H1 (cell line): Measurements from ENCODE around the gene ERI2. TPM values are rescaled to one million over a fixed set of nuclear protein-coding genes. Genes with fewer than 3 reads are reported as not detected.
"Not testable (repeated sequence)": the region's sequence is repeated elsewhere in the genome, so short reads cannot be mapped to it uniquely, and the experiment has no call there.

Experiments used
- CTCF ChIA-PET: fragments of 300-600 bp; sonication (Branson Sonifier 250); formaldehyde crosslinking; loops from one replicate; lab custom pipeline; 2021; ENCODE audit not compliant: partially characterized antibody; lab: Charles Lee
- POLR2A ChIA-PET: fragments of 300-600 bp; sonication (Branson Sonifier 250); formaldehyde crosslinking; loops from one replicate; lab custom pipeline; 2021; ENCODE audit warnings: inconsistent platforms; ENCODE audit not compliant: partially characterized antibody; lab: Charles Lee
- DNase-seq, 2 experiments: peaks; one replicate each; pipeline versions ENCODE4 v3.0.0 to v3.0.0-alpha.2; 2010 to 2022; ENCODE audit warnings: low spot score in 2 of 2, low read depth in 1 of 2, mixed read lengths in 1 of 2
- FAIRE-seq: peaks from 2 replicates; lab custom pipeline; 2011; peaks lifted over from hg19 to GRCh38; lab: Jason Lieb, UNC
- H2AFZ ChIP-seq: 2 replicates; pipeline ENCODE4 v1.8.1; 2012; ENCODE audit warnings: low read length, inconsistent platforms
- H2AK5ac ChIP-seq: 2 replicates; pipeline ENCODE4 v1.6.1; 2013; ENCODE audit warnings: low read depth, low read length
- H2BK120ac ChIP-seq: replicated peaks from 2 replicates; pipeline ENCODE3; 2013; ENCODE audit warnings: low read depth, low read length, inconsistent platforms
- H2BK12ac ChIP-seq: 2 replicates; pipeline ENCODE4 v1.6.1; 2013; ENCODE audit warnings: low read depth, low read length
- H2BK15ac ChIP-seq: 2 replicates; pipeline ENCODE4 v1.6.1; 2013; ENCODE audit warnings: low read length
- H2BK20ac ChIP-seq: 2 replicates; pipeline ENCODE4 v1.6.1; 2013; ENCODE audit warnings: low read length
- H2BK5ac ChIP-seq: 2 replicates; pipeline ENCODE4 v1.6.1; 2013; ENCODE audit warnings: low read depth, low read length
- H3K14ac ChIP-seq: 2 replicates; pipeline ENCODE4 v1.6.1; 2013; ENCODE audit warnings: inconsistent platforms; ENCODE audit not compliant: insufficient read length
- H3K18ac ChIP-seq: 2 replicates; pipeline ENCODE4 v1.6.1; 2013; ENCODE audit warnings: low read length; ENCODE audit errors: extremely low read depth
- H3K23ac ChIP-seq: 2 replicates; pipeline ENCODE4 v1.6.1; 2013; ENCODE audit warnings: inconsistent platforms; ENCODE audit not compliant: insufficient read length
- H3K23me2 ChIP-seq: 2 replicates; pipeline ENCODE4 v1.6.1; 2013; ENCODE audit warnings: low read depth, low read length
- H3K27ac ChIP-seq: 2 replicates; pipeline ENCODE4 v1.6.1; 2011; ENCODE audit warnings: low read depth, low read length, inconsistent platforms
- H3K27me3 ChIP-seq, 4 experiments: replicated peaks in 1 of 4; 1 replicate in 1 of 4; 2 replicates in 3 of 4; pipeline versions ENCODE4 v1.6.1 to v1.8.1; 2011 to 2013; ENCODE audit warnings: low read length in 3 of 4, mild to moderate bottlenecking in 3 of 4, inconsistent platforms in 2 of 4, mixed read lengths in 2 of 4, moderate library complexity in 1 of 4; ENCODE audit not compliant: control insufficient read depth in 3 of 4, insufficient read depth in 3 of 4; ENCODE audit errors: extremely low read depth in 1 of 4
- H3K36me3 ChIP-seq, 4 experiments: 2 replicates each; pipeline versions ENCODE4 v1.6.1 to v1.8.1; 2011 to 2013; ENCODE audit warnings: mild to moderate bottlenecking in 4 of 4, low read length in 3 of 4, moderate library complexity in 2 of 4, control low read depth in 1 of 4, inconsistent platforms in 1 of 4; ENCODE audit not compliant: insufficient read depth in 4 of 4, control insufficient read depth in 2 of 4
- H3K4ac ChIP-seq: replicated peaks from 2 replicates; pipeline ENCODE3; 2013; ENCODE audit warnings: low read length, low read depth, mixed read lengths, inconsistent platforms; ENCODE audit not compliant: insufficient read length
- H3K4me1 ChIP-seq, 4 experiments: replicated peaks in 1 of 4; 1 replicate in 1 of 4; 2 replicates in 3 of 4; pipeline versions ENCODE4 v1.6.1 to v1.8.1; 2011 to 2013; ENCODE audit warnings: low read length in 3 of 4, inconsistent platforms in 2 of 4, mixed read lengths in 1 of 4; ENCODE audit not compliant: insufficient read depth in 4 of 4, control insufficient read depth in 3 of 4
- H3K4me2 ChIP-seq, 2 experiments: 2 replicates each; pipeline versions ENCODE4 v1.6.1 to v1.8.1; 2011 to 2013; ENCODE audit warnings: low read depth in 2 of 2, low read length in 2 of 2, control low read depth in 1 of 2, inconsistent platforms in 1 of 2, mild to moderate bottlenecking in 1 of 2; ENCODE audit not compliant: insufficient read depth in 1 of 2
- H3K4me3 ChIP-seq, 4 experiments: fragments of 200-600, 300-600 bp in 1 of 4; sonication (generic), shearing (Covaris generic), sonication (Bioruptor Twin) in 1 of 4; 2 replicates each; pipeline versions ENCODE4 v1.5.1 to v1.8.1; 2011 to 2016; ENCODE audit warnings: low read length in 4 of 4, low read depth in 3 of 4, control low read depth in 2 of 4, inconsistent platforms in 2 of 4, mild to moderate bottlenecking in 2 of 4, mixed read lengths in 1 of 4, moderate library complexity in 1 of 4; ENCODE audit not compliant: insufficient read depth in 2 of 4; ENCODE audit errors: extremely low read depth in 1 of 4
- H3K56ac ChIP-seq: replicated peaks from 2 replicates; pipeline ENCODE3; 2013; ENCODE audit warnings: low read depth, mild to moderate bottlenecking, mixed read lengths, low read length, inconsistent platforms; ENCODE audit not compliant: insufficient read length
- H3K79me1 ChIP-seq: 2 replicates; pipeline ENCODE4 v1.6.1; 2013; ENCODE audit warnings: low read depth, low read length, control low read depth
- H3K79me2 ChIP-seq, 2 experiments: 2 replicates each; pipeline versions ENCODE4 v1.6.1 to v1.8.1; 2012 to 2013; ENCODE audit warnings: low read length in 2 of 2, mild to moderate bottlenecking in 2 of 2, inconsistent platforms in 1 of 2; ENCODE audit not compliant: insufficient read depth in 2 of 2, control insufficient read depth in 1 of 2
- H3K9ac ChIP-seq, 4 experiments: replicated peaks in 1 of 4; 1 replicate in 1 of 4; 2 replicates in 3 of 4; pipeline versions ENCODE4 v1.6.1 to v1.8.1; 2011 to 2013; ENCODE audit warnings: low read depth in 3 of 4, low read length in 3 of 4, control low read depth in 2 of 4, mild to moderate bottlenecking in 2 of 4, moderate library complexity in 2 of 4, inconsistent platforms in 1 of 4; ENCODE audit errors: extremely low read depth in 1 of 4
- H3K9me3 ChIP-seq, 2 experiments: 2 replicates each; pipeline versions ENCODE4 v1.6.1 to v1.8.1; 2012 to 2013; ENCODE audit warnings: mild to moderate bottlenecking in 2 of 2, moderate library complexity in 2 of 2, control low read depth in 1 of 2, inconsistent platforms in 1 of 2, low read depth in 1 of 2, low read length in 1 of 2, mixed read lengths in 1 of 2; ENCODE audit not compliant: insufficient read depth in 2 of 2
- H4K20me1 ChIP-seq, 2 experiments: replicated peaks in 1 of 2; 2 replicates each; pipeline versions ENCODE3 to v1.8.1; 2011 to 2013; ENCODE audit warnings: inconsistent platforms in 2 of 2, low read length in 2 of 2, mild to moderate bottlenecking in 1 of 2; ENCODE audit not compliant: insufficient read depth in 2 of 2, control insufficient read depth in 1 of 2
- H4K5ac ChIP-seq: 2 replicates; pipeline ENCODE4 v1.6.1; 2013; ENCODE audit warnings: low read length, low read depth, mixed read lengths, inconsistent platforms; ENCODE audit not compliant: insufficient read length
- H4K8ac ChIP-seq: 2 replicates; pipeline ENCODE4 v1.8.0; 2013; ENCODE audit warnings: mild to moderate bottlenecking, moderate library complexity, low read length, inconsistent platforms; ENCODE audit not compliant: insufficient read depth; ENCODE audit errors: extremely low read depth
- H4K91ac ChIP-seq: replicated peaks from 2 replicates; pipeline ENCODE3; 2013; ENCODE audit warnings: low read length, mixed read lengths, inconsistent platforms; ENCODE audit not compliant: insufficient read length
- CEBPB ChIP-seq: IDR thresholded peaks from 2 replicates; pipeline ENCODE4 v1.6.1; 2012; ENCODE audit warnings: low read depth, low read length
- HDAC2 ChIP-seq, 2 experiments: fragments of 300-600 bp in 1 of 2; sonication (generic) in 1 of 2; IDR thresholded peaks; 2 replicates each; pipeline ENCODE4 v1.6.1; 2011 to 2012; ENCODE audit warnings: low read depth in 2 of 2, low read length in 2 of 2, mild to moderate bottlenecking in 2 of 2, moderate library complexity in 2 of 2, borderline replicate concordance in 1 of 2, inconsistent platforms in 1 of 2
- MAFK ChIP-seq: IDR thresholded peaks from 2 replicates; pipeline ENCODE4 v1.6.1; 2012; ENCODE audit warnings: low read depth, mild to moderate bottlenecking, improper control_type of control experiment, low read length
- RBBP5 ChIP-seq: IDR thresholded peaks from 2 replicates; pipeline ENCODE4 v1.7.1; 2012; ENCODE audit warnings: low read depth, mild to moderate bottlenecking, inconsistent platforms, low read length, moderate library complexity, borderline replicate concordance
- RNF2 ChIP-seq: fragments of 200-900, 300-1000 bp; sonication (generic); IDR thresholded peaks from 2 replicates; pipeline ENCODE4 v1.7.1; 2016; ENCODE audit warnings: borderline replicate concordance, low read depth, mild to moderate bottlenecking, antibody characterized with exemption, low read length; ENCODE audit not compliant: poor library complexity, severe bottlenecking; ENCODE audit errors: missing control alignments
- SIRT6 ChIP-seq: IDR thresholded peaks from one replicate; pipeline ENCODE4 v1.7.1; 2012; ENCODE audit warnings: low read length, inconsistent platforms
- SP1 ChIP-seq: IDR thresholded peaks from 2 replicates; pipeline ENCODE4 v1.6.1; 2011; ENCODE audit warnings: low read depth, low read length
- TAF1 ChIP-seq: IDR thresholded peaks from 2 replicates; pipeline ENCODE4 v1.6.1; 2011; ENCODE audit warnings: mild to moderate bottlenecking, low read depth, low read length
- TEAD4 ChIP-seq: IDR thresholded peaks from 2 replicates; pipeline ENCODE4 v1.6.1; 2012; ENCODE audit warnings: low read depth, low read length, inconsistent platforms, mixed read lengths
- WGBS, 2 experiments: shearing (Covaris generic) in 1 of 2; methylation state at CpG; one replicate each; pipeline versions ENCODE4 v1.1.6 to v1.1.7; 2013 to 2015; ENCODE audit warnings: low lambda C conversion rate in 2 of 2, mixed read lengths in 2 of 2, inconsistent platforms in 1 of 2, low coverage in 1 of 2, missing lambda C conversion rate in 1 of 2; ENCODE audit not compliant: insufficient replicate concordance in 2 of 2, insufficient coverage in 1 of 2, insufficient read length in 1 of 2; ENCODE audit errors: extremely low coverage in 1 of 2, missing lambda C conversion rate in 1 of 2; 5-methylcytosine and 5-hydroxymethylcytosine counted together
- polyA plus RNA-seq, 7 experiments: library from polyadenylated mRNA; depleted of rRNA in 3 of 7; stranded (reverse) in 5 of 7; unstranded in 2 of 7; fragments of >200 nt in 5 of 7; fragments of 200-250 nt in 2 of 7; gene quantifications; 1 replicate in 5 of 7; 2 replicates in 1 of 7; 4 replicates in 1 of 7; pipeline versions ENCODE4 v1.2.1 to v1.2.3, GENCODE V29; 2011 to 2013; ENCODE audit warnings: missing spikeins in 2 of 7, mixed read lengths in 2 of 7
- total RNA-seq: library from RNA; stranded (reverse); fragmentation: NEBNext Ultra II Directional; extraction: Animal tissue kit (Norgen Biotek cat#: 25700); gene quantifications from 2 replicates; pipeline ENCODE4 v1.2.1, GENCODE V29; 2021

The ERI2 gene
- total and polyA plus RNA-seq, 2 of the 8 experiments (the other 6 are each of a cell fraction or from before 2014, with no cell fraction given): 11.0 to 12.6 TPM

GRCh38 chr16:20765732-20766131 is 40.5 kb downstream of the ERI2 start (continued):
- TF ChIP-seq CEBPB (no peak), TEAD4 (no peak), SP1 (no peak), TAF1 (no peak), RNF2 (no peak), SIRT6 (no peak), RBBP5 (no peak), HDAC2 (IDR thresholded peaks at IDR 0.05; ENCODE audit: borderline replicate concordance in 1 of 2, low read depth in 2 of 2, low read length in 2 of 2) (no peak), MAFK (no peak)

DNA sequence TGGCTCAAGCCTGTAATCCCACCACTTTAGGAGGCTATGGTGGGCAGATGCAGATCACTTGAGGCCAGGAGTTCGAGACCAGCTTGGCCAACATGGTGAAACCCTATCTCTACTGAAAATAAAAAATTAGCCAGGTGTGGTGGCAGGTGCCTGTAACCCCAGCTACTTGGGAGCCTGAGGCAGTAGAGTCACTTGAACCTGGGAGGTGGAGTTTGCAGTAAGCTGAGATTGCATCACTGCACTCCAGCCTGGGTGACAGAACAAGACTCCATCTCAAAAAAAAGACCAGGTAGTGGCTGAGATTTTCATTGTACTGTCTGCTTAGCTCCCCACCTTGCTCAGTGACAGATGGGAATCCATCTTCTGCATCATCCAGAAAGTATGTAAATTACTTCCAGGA is 41.8 kb downstream of the ERI2 start:
- CTCF ChIA-PET: interaction anchor here (1.4 to 1.8 kb wide), 3 partner anchors 10 to 379 kb away, joined by 3 to 12 read pairs (median 3); no protein-coding TSS in a partner anchor
- Histone ChIP-seq H3K4me2 (peak overlapping the region in 1 of 2 experiments; percentile 96; a peak in 2 of 4 replicates), H3K4me3 (peak overlapping the region in 1 of 4 experiments; percentile 63; a peak in 1 of 8 replicates)
- H4K91ac ChIP-seq, H2BK12ac ChIP-seq, H4K20me1 ChIP-seq, H2AFZ ChIP-seq, H3K56ac ChIP-seq, H3K4ac ChIP-seq, H3K79me2 ChIP-seq, H3K23me2 ChIP-seq, H4K5ac ChIP-seq, H3K9me3 ChIP-seq, H3K9ac ChIP-seq, DNase-seq, FAIRE-seq, H2BK120ac ChIP-seq, H2BK5ac ChIP-seq, H2BK20ac ChIP-seq, H2BK15ac ChIP-seq, H3K27me3 ChIP-seq, H4K8ac ChIP-seq, H3K14ac ChIP-seq, H3K36me3 ChIP-seq, H3K18ac ChIP-seq, H3K27ac ChIP-seq, H3K23ac ChIP-seq, H2AK5ac ChIP-seq, H3K4me1 ChIP-seq, H3K79me1 ChIP-seq: not testable (repeated sequence)
- POLR2A ChIA-PET: interaction anchor here (1.7 to 1.9 kb wide), 2 partner anchors 10 to 40 kb away, joined by 5 to 6 read pairs; no protein-coding TSS in a partner anchor
- WGBS, 2 experiments: 85% methylated on average over 1 of the region's 1 CpG; no CpG with 5 or more reads in 1 of the 2 experiments
